ENCODE data around the gene BMERB1.
"Not testable (repeated sequence)": the region's sequence is repeated elsewhere in the genome, so short reads cannot be mapped to it uniquely, and the experiment has no call there.

DNA sequence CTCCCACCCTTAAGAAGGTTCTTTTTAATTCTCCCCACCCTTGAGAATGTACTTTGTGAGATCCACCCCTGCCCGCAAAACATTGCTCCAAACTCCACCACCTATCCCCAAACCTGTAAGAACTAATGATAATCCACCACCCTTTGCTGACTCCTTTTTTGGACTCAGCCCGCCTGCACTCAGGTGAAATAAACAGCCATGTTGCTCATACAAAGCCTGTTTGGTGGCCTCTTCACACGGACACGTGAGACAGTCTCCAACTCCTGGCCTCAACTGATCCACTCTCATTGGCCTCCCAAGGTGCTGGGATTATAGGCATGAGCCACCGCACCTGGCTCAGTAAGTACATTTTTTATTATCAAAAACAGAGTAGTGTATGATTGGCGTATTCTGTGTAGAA lies 24.9 kb upstream of the BMERB1 start:
- TF ChIP-seq, protein P1, sequence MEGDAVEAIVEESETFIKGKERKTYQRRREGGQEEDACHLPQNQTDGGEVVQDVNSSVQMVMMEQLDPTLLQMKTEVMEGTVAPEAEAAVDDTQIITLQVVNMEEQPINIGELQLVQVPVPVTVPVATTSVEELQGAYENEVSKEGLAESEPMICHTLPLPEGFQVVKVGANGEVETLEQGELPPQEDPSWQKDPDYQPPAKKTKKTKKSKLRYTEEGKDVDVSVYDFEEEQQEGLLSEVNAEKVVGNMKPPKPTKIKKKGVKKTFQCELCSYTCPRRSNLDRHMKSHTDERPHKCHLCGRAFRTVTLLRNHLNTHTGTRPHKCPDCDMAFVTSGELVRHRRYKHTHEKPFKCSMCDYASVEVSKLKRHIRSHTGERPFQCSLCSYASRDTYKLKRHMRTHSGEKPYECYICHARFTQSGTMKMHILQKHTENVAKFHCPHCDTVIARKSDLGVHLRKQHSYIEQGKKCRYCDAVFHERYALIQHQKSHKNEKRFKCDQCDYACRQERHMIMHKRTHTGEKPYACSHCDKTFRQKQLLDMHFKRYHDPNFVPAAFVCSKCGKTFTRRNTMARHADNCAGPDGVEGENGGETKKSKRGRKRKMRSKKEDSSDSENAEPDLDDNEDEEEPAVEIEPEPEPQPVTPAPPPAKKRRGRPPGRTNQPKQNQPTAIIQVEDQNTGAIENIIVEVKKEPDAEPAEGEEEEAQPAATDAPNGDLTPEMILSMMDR (IDR thresholded peaks at IDR 0.05) = not testable (repeated sequence)
- TF ChIP-seq POLR2AphosphoS5, POLR2A, EP300 (IDR thresholded peaks at IDR 0.05): not testable (repeated sequence)
